K562 (cell line): Measurements from ENCODE around the gene UBQLN3. TPM values are rescaled to one million over a fixed set of nuclear protein-coding genes. Genes with fewer than 3 reads are reported as not detected.

Experiments used
- POLR3A ChIP-seq: IDR thresholded peaks from 2 replicates; pipeline ENCODE4 v1.6.1; 2011; ENCODE audit warnings: borderline replicate concordance, mild to moderate bottlenecking, moderate library complexity; ENCODE audit not compliant: insufficient read length, insufficient read depth; ENCODE audit errors: extremely low read depth
- RBM14 ChIP-seq: fragments of 200-400 bp; formaldehyde crosslinking; IDR thresholded peaks from 2 replicates; pipeline ENCODE4 v1.6.1; 2018; ENCODE audit warnings: low read depth, mild to moderate bottlenecking, low read length, moderate library complexity, borderline replicate concordance; ENCODE audit not compliant: insufficient read depth
- RUNX1 ChIP-seq: sonication (generic); IDR thresholded peaks from 2 replicates; pipeline ENCODE4 v1.6.1; 2016; ENCODE audit warnings: antibody characterized with exemption, low read depth
- TGIF2 ChIP-seq: sonication (generic); formaldehyde crosslinking; IDR thresholded peaks from 2 replicates; pipeline ENCODE4 v1.8.1; 2022; ENCODE audit warnings: mild to moderate bottlenecking, missing genetic modification reagents, moderate library complexity
- ZNF12 ChIP-seq: sonication (generic); formaldehyde crosslinking; IDR thresholded peaks from 2 replicates; pipeline ENCODE4 v1.4.0; 2020; ENCODE audit warnings: mild to moderate bottlenecking, missing genetic modification reagents
- polyA plus RNA-seq, 8 experiments: library from polyadenylated mRNA; depleted of rRNA in 4 of 8; stranded (reverse) in 5 of 8; unstranded in 3 of 8; fragments of >200 nt; fragmentation: Nextera tagmentation in 2 of 8; fragmentation: Illumina TruSeq in 1 of 8; extraction: Ambion mirVana in 2 of 8; extraction: Trizol in 1 of 8; gene quantifications; 2 replicates each; pipeline versions ENCODE4 v1.2.1 to v1.2.3, GENCODE V29; 2011 to 2014; ENCODE audit warnings: inconsistent platforms in 1 of 8, missing spikeins in 1 of 8
- total RNA-seq, 7 experiments: library from RNA; depleted of rRNA in 6 of 7; stranded (reverse); fragments of >200 nt in 6 of 7; fragmentation: Illumina TruSeq in 2 of 7; extraction: Trizol in 2 of 7; gene quantifications; 2 replicates each; pipeline versions ENCODE4 v1.2.1 to v1.2.3, GENCODE V29; 2011 to 2021; ENCODE audit warnings: low replicate concordance in 1 of 7
- TF ChIP-seq, protein P1 (sequence below): sonication (generic); formaldehyde crosslinking; IDR thresholded peaks from 2 replicates; pipeline ENCODE4 v1.8.0; 2022; ENCODE audit warnings: missing genetic modification reagents, mild to moderate bottlenecking, borderline replicate concordance
- TF ChIP-seq, protein P2 (sequence below): fragments of 450-650 bp; IDR thresholded peaks from 2 replicates; pipeline ENCODE4 v1.6.1; 2016; ENCODE audit warnings: low read depth, mild to moderate bottlenecking, moderate library complexity
- TF ChIP-seq, protein P3 (sequence below), 2 experiments: fragments of 450-650 bp; IDR thresholded peaks; 2 replicates each; pipeline ENCODE4 v1.6.1; 2016; ENCODE audit warnings: mild to moderate bottlenecking in 2 of 2, borderline replicate concordance in 1 of 2, low read depth in 1 of 2, moderate library complexity in 1 of 2
- TF ChIP-seq, protein P4 (sequence below), 2 experiments: IDR thresholded peaks; 2 replicates each; pipeline ENCODE4 v1.6.1; 2012; ENCODE audit warnings: improper control_type of control experiment in 2 of 2, low read depth in 2 of 2, low read length in 2 of 2, borderline replicate concordance in 1 of 2
- TF ChIP-seq, protein P5 (sequence below): IDR thresholded peaks from 2 replicates; pipeline ENCODE4 v1.6.1; 2011; ENCODE audit not compliant: insufficient read length; ENCODE audit errors: extremely low read depth

The UBQLN3 gene
- total and polyA plus RNA-seq, 9 of the 15 experiments (the other 6 are each of a cell fraction or from before 2014, with no cell fraction given), result 0.01 to 0.27 TPM; not detected in 7

DNA sequence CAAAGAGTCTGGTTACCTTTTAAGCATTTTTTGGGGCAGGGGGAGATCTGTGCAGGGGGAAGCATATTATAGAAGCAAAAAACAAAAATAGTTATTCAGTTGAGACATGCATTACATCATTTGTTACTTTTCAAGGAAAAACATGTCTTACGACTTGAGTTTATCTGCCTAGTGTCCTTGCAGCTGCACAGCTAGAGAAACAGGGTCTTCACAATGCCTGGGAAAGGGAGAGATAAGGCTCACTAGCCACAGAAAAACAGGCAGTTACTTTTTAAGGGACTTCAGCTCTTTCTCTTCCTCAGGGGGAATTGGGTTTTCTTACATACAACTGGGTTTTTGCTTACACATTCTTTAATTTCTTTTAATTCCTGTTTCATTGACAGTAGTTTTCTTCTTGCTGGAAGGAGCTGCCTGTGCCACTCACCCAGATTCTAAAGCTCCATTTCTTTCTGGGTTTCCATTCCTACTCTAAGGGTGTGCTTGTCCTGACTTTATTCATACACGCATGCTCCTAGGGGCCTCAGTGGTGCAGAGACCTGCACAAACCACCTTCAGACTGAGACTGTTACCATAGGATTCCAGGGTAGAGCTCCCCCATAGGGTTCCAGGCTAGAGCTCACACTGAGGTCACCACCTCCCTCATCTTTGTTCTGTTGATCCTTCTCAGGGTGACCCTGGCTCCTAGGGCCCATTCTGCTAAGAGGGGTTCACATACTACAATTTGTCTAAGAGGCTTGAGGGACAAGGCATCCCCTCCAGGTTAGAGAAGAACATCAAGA is 21.5 kb upstream of the UBQLN3 start (continued):
- TF ChIP-seq POLR3A (no peak), RUNX1 (no peak), RBM14 (no peak), ZNF12 (CRISPR knock-in tag) (no peak), TGIF2 (CRISPR knock-in tag) (no peak)
- TF ChIP-seq, protein P1, sequence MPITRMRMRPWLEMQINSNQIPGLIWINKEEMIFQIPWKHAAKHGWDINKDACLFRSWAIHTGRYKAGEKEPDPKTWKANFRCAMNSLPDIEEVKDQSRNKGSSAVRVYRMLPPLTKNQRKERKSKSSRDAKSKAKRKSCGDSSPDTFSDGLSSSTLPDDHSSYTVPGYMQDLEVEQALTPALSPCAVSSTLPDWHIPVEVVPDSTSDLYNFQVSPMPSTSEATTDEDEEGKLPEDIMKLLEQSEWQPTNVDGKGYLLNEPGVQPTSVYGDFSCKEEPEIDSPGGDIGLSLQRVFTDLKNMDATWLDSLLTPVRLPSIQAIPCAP (CRISPR knock-in tag), result no peak
- TF ChIP-seq, protein P2, sequence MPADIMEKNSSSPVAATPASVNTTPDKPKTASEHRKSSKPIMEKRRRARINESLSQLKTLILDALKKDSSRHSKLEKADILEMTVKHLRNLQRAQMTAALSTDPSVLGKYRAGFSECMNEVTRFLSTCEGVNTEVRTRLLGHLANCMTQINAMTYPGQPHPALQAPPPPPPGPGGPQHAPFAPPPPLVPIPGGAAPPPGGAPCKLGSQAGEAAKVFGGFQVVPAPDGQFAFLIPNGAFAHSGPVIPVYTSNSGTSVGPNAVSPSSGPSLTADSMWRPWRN, result no peak
- TF ChIP-seq, protein P3, sequence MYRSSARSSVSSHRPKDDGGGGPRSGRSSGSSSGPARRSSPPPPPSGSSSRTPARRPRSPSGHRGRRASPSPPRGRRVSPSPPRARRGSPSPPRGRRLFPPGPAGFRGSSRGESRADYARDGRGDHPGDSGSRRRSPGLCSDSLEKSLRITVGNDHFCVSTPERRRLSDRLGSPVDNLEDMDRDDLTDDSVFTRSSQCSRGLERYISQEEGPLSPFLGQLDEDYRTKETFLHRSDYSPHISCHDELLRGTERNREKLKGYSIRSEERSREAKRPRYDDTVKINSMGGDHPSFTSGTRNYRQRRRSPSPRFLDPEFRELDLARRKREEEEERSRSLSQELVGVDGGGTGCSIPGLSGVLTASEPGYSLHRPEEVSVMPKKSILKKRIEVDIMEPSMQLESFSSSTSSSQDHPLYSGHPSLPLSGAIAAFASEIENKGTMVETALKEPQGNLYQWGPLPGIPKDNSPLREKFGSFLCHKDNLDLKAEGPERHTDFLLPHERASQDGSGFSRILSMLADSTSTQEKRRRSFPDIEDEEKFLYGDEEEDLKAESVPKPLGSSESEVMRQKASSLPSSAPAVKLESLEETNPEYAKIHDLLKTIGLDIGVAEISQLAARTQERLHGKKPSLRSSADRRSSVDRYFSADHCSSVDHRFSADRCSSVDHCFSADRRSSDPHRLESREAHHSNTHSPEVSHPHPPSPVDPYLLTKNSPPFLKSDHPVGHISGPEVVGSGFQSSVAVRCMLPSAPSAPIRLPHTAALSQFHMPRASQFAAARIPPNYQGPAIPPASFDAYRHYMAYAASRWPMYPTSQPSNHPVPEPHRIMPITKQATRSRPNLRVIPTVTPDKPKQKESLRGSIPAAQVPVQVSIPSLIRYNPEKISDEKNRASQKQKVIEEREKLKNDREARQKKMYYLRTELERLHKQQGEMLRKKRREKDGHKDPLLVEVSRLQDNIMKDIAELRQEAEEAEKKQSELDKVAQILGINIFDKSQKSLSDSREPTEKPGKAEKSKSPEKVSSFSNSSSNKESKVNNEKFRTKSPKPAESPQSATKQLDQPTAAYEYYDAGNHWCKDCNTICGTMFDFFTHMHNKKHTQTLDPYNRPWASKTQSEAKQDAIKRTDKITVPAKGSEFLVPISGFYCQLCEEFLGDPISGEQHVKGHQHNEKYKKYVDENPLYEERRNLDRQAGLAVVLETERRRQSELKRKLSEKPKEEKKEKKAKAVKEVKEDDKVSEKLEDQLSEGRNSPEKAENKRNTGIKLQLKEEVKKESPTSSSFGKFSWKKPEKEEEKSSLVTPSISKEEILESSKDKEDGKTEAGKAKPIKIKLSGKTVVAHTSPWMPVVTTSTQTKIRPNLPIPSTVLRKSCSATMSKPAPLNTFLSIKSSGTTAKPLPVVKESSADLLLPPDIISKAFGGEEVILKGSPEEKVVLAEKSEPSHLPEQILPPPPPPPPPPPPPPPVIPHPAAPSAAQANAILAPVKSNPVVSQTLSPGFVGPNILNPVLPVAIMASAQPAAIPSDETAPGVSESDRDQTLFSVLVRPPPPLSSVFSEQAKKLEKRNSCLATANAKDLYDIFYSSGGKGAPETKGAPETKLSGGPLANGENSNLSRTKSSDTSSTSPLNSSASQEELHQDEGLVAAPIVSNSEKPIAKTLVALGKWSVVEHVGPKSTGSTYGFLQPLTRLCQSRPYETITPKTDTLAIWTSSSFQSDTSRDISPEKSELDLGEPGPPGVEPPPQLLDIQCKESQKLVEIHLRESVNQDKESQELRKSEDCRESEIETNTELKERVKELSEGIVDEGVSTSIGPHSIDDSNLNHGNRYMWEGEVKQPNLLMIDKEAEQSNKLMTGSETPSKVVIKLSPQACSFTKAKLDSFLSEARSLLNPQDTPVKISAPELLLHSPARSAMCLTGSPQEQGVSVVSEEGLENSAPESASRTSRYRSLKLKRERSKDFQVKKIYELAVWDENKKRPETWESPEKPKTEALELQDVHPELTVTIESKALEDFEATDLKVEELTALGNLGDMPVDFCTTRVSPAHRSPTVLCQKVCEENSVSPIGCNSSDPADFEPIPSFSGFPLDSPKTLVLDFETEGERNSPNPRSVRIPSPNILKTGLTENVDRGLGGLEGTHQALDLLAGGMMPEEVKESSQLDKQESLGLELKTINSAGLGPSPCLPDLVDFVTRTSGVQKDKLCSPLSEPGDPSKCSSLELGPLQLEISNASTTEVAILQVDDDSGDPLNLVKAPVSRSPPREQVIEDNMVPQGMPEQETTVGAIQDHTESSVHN (IDR thresholded peaks at IDR 0.05; ENCODE audit: borderline replicate concordance in 1 of 2, low read depth in 1 of 2), result no peak
- TF ChIP-seq, protein P4, sequence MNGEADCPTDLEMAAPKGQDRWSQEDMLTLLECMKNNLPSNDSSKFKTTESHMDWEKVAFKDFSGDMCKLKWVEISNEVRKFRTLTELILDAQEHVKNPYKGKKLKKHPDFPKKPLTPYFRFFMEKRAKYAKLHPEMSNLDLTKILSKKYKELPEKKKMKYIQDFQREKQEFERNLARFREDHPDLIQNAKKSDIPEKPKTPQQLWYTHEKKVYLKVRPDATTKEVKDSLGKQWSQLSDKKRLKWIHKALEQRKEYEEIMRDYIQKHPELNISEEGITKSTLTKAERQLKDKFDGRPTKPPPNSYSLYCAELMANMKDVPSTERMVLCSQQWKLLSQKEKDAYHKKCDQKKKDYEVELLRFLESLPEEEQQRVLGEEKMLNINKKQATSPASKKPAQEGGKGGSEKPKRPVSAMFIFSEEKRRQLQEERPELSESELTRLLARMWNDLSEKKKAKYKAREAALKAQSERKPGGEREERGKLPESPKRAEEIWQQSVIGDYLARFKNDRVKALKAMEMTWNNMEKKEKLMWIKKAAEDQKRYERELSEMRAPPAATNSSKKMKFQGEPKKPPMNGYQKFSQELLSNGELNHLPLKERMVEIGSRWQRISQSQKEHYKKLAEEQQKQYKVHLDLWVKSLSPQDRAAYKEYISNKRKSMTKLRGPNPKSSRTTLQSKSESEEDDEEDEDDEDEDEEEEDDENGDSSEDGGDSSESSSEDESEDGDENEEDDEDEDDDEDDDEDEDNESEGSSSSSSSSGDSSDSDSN (IDR thresholded peaks at IDR 0.05; ENCODE audit: borderline replicate concordance in 1 of 2, low read depth in 2 of 2, low read length in 2 of 2), result no peak
- TF ChIP-seq, protein P5, sequence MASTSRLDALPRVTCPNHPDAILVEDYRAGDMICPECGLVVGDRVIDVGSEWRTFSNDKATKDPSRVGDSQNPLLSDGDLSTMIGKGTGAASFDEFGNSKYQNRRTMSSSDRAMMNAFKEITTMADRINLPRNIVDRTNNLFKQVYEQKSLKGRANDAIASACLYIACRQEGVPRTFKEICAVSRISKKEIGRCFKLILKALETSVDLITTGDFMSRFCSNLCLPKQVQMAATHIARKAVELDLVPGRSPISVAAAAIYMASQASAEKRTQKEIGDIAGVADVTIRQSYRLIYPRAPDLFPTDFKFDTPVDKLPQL, result no peak
